Measurements from ENCODE around the gene ARMC6. TPM values are rescaled to one million over a fixed set of nuclear protein-coding genes. Genes with fewer than 3 reads are reported as not detected.

Gene ARMC6
- total RNA-seq, 1 donor from 2014 or later: 78.2 TPM

DNA sequence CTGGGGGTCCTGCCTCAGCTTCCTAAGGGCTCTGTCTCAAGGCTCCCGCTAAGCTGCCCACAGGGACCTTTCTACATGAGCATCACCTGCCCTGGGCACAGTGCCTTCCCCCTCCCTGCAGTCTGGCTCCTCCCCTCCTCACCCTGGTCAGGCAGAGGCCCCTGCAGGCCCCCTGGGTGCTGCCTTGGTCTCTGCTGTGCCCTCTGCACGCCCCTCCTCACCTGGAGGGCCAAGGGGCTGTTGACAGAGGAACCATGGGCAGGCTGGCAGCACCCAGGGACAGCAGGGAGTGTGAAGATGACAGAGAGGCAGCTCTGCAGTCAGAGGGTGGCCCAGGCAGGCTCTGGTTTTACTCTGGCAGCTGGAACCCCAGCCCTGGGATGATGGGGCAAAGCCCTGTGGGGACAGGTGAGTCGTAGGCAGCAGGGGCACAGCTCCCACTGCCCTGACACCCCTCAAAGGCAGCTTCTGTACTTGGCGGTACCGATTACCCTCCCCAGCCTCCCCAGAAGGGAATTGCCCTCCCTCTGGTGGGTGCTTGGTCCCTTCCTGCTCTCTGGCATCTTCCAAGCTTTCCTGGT lies 43.2 kb upstream of the ARMC6 start:
- DNase-seq (ENCODE audit: low read depth) (no peak), FAIRE-seq (no peak)
- Histone ChIP-seq H3K36me3 (ENCODE audit: control insufficient read depth, insufficient read depth, low read length) (peaks cover 19% of the 10 kb centered on the region), H3K4me3 (ENCODE audit: low read depth, low read length) (no peak overlapping the region), H3K27me3 (ENCODE audit: control insufficient read depth, insufficient read depth, low read length) (no peaks in the 10 kb centered on the region)
- no peak for TF ChIP-seq CTCF (IDR thresholded peaks at IDR 0.05; ENCODE audit: insufficient read depth, low read length, severe bottlenecking)

- TF ChIP-seq CTCF (IDR thresholded peaks at IDR 0.05; ENCODE audit: insufficient read depth, low read length, severe bottlenecking): no peak
- no peak for DNase-seq (ENCODE audit: low read depth)
- Histone ChIP-seq H3K36me3 (ENCODE audit: control insufficient read depth, insufficient read depth, low read length) (peaks cover 22% of the 10 kb centered on the region), H3K4me3 (ENCODE audit: low read depth, low read length) (no peak overlapping the region), H3K27me3 (ENCODE audit: control insufficient read depth, insufficient read depth, low read length) (no peaks in the 10 kb centered on the region)
- no peak for FAIRE-seq
Measured at GRCh38 chr19:18991006-18991405, 42.4 kb upstream of the ARMC6 start.

- TF ChIP-seq CTCF (IDR thresholded peaks at IDR 0.05; ENCODE audit: insufficient read depth, low read length, severe bottlenecking): no peak
- peaks cover 22% of the 10 kb centered on the region for H3K36me3 ChIP-seq (ENCODE audit: control insufficient read depth, insufficient read depth, low read length)
- FAIRE-seq: no peak
Measured at GRCh38 chr19:18991468-18991867, 41.9 kb upstream of the ARMC6 start.

DNA sequence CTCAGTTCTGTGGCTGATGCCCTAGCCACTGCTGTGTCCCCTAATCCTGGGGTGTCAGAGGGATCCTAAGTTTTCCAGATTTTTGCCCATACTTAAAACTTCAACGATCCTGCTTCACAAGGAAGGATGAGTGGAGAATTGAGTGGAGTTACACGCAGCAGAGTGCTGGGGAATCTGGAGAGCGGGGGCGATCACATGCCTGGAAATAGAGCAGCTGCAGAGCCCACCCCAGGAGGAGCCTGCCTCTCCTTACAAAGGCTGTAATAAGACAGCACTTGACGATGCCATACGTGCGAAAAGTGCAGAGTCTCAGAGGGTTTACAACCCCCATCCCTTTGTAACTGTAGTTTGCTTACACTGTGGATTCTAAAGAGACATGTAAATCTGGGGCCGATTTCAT lies 40.7 kb upstream of the ARMC6 start:
- peaks cover 26% of the 10 kb centered on the region for H3K36me3 ChIP-seq (ENCODE audit: control insufficient read depth, insufficient read depth, low read length)
- no peak overlapping the region for H3K4me3 ChIP-seq (ENCODE audit: low read depth, low read length)
- H3K27me3 ChIP-seq (ENCODE audit: control insufficient read depth, insufficient read depth, low read length): no peaks in the 10 kb centered on the region
- TF ChIP-seq CTCF (IDR thresholded peaks at IDR 0.05; ENCODE audit: insufficient read depth, low read length, severe bottlenecking): no peak
- no peak for DNase-seq (ENCODE audit: low read depth)
- no peak for FAIRE-seq

More at GRCh38 chr19:18991468-18991867, 41.9 kb upstream of the ARMC6 start:
- DNase-seq (ENCODE audit: low read depth): no peak
- Histone ChIP-seq H3K4me3 (ENCODE audit: low read depth, low read length) (no peak overlapping the region), H3K27me3 (ENCODE audit: control insufficient read depth, insufficient read depth, low read length) (no peaks in the 10 kb centered on the region)

DNA sequence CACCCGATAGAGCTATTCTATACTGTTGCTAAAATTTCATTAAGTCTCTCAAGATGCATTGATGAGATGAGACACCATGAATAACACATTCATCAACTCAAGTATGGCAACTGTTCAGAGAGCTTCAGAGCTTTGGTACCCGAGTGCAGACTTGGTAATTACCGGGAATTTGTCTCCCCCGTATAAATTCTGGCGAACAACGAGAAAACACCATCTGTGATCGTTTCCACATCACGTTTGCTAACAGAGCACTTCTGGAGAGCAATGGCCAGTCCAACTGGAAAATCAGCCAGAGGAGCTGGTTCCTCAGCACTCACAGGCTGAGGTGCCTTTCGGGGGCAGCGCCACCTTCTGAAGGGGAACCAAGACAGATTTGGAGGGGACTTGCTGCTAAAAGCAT lies 40.3 kb upstream of the ARMC6 start:
- H3K27me3 ChIP-seq (ENCODE audit: control insufficient read depth, insufficient read depth, low read length): no peaks in the 10 kb centered on the region
- TF ChIP-seq CTCF (IDR thresholded peaks at IDR 0.05; ENCODE audit: insufficient read depth, low read length, severe bottlenecking): no peak
- no peak overlapping the region for H3K4me3 ChIP-seq (ENCODE audit: low read depth, low read length)
- FAIRE-seq (no peak), DNase-seq (ENCODE audit: low read depth) (no peak)
- peaks cover 26% of the 10 kb centered on the region for H3K36me3 ChIP-seq (ENCODE audit: control insufficient read depth, insufficient read depth, low read length)

DNA sequence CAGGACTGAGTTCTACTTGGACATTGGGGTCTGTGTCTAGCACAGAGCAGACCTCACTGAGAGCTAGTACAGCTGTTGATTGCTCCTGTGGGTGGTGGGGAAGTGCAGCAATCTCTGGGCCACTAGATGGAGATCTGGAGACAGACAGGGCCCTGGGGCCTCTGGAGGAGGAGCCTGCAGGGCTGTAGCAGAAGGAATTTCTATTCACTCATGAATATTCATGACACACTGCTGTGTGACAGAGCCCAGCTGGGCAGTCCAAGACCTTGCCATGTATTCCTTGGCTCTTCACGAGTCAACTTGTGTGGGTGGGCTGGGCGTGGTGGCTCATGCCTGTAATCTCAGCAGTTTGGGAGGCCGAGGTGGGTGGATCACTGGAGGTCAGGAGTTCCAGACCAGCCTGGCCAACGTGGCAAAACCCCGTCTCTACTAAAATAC lies 37.6 kb upstream of the ARMC6 start:
- FAIRE-seq: no peak
- Histone ChIP-seq H3K36me3 (ENCODE audit: control insufficient read depth, insufficient read depth, low read length) (peaks cover 27% of the 10 kb centered on the region), H3K4me3 (ENCODE audit: low read depth, low read length) (no peak overlapping the region), H3K27me3 (ENCODE audit: control insufficient read depth, insufficient read depth, low read length) (no peaks in the 10 kb centered on the region)
- TF ChIP-seq CTCF (IDR thresholded peaks at IDR 0.05; ENCODE audit: insufficient read depth, low read length, severe bottlenecking): peak; percentile 44
- peak; percentile 64 for DNase-seq (ENCODE audit: low read depth)
